Activated CD8-positive, alpha-beta memory T cell treated with anti-CD3 and anti-CD28 coated beads for 4 hours (primary cell): ENCODE data around the gene MAPKBP1.

Source experiments
- DNase-seq, 2 donors: peaks; one replicate each; pipeline ENCODE4 v3.0.0-alpha.2; 2020; ENCODE audit warnings: low read depth in 2 of 2

MAPKBP1 gene

GRCh38 chr15:41806291-41807181 lies 32.3 kb downstream of the MAPKBP1 start:
- DNase-seq: no peak

- DNase-seq: no peak
Measured at GRCh38 chr15:41809121-41809520, 34.8 kb downstream of the MAPKBP1 start.

DNA sequence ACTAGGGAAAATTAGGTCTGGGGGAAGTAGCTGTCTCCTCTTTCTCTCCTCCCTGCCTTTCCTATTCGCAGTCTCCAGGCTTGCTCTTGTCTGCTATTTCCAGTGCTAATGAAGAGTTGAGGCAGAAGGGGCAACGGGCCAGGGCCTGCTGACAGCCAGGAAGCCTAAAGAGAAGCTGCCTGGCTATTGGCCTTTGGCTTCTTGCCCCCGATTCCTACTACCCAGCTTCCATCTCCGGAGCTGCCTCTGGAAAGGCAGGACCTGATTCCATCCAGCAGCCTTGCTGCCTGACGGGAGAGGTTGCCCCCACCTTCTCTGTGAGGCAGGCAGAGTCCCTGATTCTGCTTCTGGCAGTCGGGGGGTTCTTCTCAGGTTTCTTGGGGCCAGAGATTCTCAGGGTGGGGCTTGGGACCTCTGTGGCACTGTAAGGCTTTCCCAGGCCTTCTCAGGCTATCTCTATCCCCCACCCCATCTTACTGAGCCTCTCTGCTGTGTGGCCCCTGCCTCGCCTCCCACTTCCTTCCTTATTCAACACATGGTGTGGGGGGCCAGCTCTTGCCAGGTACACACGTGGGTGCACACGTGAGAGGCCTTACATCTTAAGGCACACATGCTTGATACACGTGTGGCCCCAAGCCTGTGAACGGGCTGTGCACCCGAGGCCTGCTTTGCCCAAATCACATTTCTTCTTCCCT lies 35.4 kb downstream of the MAPKBP1 start:
- no peak for DNase-seq

- no peak for DNase-seq
Measured at GRCh38 chr15:41810651-41811431, 36.6 kb downstream of the MAPKBP1 start.

DNA sequence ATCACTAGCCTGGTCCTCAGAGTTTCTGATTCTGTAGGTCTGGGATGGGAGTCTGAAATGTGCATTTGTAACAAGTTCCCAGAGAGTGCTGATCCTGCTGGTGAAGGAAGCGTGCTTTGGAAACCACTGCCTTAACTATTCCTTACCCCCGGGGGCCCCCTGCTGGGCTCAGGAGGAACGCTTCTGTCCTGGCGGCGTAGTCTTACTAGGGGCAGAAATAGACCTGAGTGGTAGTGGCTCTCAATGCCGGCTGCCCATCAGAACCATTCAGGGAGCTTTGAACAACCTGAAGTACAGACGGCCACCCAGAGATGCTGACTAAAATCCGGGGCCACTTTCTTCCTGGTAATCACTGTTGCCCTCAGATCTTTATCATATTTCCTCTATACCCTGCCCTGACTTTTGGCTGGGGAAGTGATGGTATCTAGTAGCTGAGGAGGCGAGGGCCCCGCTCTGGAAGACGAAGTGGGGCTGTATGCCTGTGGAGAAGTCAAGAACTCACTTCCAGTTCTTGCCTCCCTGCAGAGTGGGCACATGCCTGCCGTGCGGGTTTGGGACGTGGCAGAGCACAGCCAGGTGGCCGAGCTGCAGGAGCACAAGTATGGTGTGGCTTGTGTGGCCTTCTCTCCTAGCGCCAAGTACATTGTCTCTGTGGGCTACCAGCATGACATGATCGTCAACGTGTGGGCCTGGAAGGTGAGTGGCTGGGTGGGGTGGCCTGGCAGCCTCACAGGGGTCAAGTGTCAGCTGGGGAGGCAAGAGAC lies 37.3 kb downstream of the MAPKBP1 start:
- DNase-seq: peak; percentile 42 to 43

DNA sequence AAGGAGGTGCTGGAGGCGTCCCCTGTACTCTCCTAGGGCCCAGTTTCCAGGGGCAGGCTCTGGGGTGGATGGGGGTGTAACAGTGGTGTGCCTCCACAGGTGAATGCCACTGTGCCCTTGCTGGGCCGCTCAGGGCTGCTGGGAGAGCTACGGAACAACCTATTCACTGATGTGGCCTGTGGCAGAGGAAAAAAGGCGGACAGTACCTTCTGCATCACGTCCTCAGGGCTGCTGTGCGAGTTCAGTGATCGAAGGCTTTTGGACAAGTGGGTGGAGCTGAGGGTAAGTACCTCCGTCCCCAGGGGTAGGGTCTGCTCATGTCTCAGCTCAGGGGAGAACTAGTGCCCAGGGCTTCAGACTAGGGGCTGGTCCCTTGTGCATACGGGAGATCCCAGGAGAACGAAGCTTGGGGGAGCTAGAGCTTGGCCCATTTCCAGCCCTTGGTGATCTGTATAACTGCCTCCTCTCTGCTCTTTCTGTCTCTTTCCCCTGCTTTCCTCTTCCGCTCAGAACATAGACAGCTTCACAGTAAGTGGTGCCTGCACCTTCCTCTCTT lies 38.6 kb downstream of the MAPKBP1 start:
- no peak for DNase-seq

GRCh38 chr15:41813426-41813825 lies 39.1 kb downstream of the MAPKBP1 start:
- no peak for DNase-seq

- DNase-seq: no peak
Measured at GRCh38 chr15:41814534-41814933, 40.2 kb downstream of the MAPKBP1 start.

DNA sequence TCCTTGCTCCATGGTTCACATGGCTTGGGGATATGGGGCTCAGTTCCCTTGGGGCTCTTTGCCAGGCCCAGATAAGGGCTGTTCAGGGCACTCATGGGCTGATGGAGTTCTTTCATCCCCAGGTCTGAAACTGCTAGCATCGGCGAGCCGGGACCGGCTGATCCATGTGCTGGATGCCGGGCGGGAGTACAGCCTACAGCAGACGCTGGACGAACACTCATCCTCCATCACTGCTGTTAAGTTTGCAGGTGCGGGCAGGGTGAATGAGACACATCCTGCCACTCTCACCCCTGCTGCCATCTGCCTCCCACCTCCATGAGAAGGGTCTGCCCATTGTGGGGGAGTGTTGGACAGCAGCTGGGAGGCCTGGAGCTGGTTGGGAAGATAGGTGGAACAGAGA lies 42.5 kb downstream of the MAPKBP1 start:
- no peak for DNase-seq

DNA sequence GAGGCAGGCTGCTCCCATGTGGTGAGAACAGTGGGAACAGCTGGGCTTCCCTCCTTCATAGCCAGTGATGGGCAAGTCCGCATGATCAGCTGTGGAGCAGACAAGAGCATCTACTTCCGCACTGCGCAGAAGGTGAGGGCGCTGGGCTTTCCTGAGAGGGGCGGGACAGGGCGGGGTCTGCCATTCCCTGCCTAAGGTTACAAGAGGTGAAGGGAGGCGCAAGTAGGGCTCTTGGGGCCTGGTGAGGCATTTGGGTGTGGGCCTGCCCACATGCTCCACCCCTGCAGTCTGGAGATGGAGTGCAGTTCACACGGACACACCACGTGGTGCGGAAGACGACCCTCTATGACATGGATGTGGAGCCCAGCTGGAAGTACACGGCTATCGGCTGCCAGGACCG lies 43.0 kb downstream of the MAPKBP1 start:
- no peak for DNase-seq

- DNase-seq: no peak
Measured at GRCh38 chr15:41817781-41818180, 43.5 kb downstream of the MAPKBP1 start.

GRCh38 chr15:41819455-41820050 lies 45.3 kb downstream of the MAPKBP1 start:
- DNase-seq: no peak

GRCh38 chr15:41820791-41821423 lies 46.6 kb downstream of the MAPKBP1 start:
- no peak for DNase-seq

DNA sequence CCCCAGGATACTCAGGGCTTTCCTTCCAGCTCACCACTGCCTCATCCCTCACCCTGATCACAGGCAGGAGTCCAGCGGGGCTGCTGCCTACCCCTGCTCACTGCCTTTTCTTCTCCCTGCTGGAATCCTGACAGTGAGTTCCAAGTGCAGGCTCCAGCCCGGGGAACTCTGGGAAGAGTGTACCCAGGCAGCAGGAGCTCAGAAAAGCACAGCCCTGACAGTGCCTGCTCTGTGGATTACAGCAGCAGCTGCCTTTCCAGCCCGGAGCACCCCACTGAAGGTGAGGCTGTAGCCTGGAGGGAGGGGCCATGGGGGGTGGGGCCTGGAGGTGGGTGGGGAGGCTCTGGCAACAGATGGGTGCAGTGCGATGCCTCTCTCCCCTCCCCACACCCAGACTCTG lies 47.5 kb downstream of the MAPKBP1 start:
- no peak for DNase-seq

GRCh38 chr15:41822471-41822870 lies 48.2 kb downstream of the MAPKBP1 start:
- DNase-seq: no peak

DNA sequence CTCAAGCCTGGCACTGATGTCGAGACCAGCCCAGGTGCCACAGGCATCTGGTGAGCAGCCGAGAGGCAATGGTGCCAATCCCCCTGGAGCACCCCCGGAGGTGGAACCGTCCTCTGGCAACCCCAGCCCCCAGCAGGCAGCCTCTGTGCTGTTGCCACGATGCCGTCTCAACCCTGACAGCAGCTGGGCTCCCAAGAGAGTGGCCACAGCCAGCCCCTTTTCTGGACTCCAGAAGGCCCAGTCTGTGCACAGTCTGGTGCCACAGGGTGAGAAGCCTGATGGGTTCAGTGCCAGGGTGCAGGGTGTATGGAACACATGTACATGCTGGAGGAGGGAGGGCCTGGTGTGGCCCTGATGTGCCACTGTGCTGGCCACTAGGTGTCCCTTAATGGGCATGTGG lies 48.7 kb downstream of the MAPKBP1 start:
- DNase-seq: no peak

DNA sequence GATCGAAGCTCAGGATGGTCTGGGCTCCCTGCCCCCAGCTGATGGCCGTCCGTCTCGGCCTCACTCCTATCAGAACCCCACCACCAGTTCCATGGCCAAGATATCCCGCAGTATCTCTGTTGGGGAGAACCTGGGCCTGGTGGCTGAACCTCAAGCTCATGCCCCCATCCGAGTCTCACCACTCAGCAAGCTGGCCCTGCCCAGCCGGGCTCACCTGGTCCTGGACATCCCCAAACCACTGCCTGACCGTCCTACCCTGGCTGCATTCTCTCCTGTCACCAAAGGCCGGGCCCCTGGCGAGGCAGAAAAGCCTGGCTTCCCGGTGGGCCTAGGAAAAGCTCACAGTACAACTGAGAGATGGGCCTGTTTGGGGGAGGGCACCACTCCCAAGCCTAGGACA lies 49.2 kb downstream of the MAPKBP1 start:
- no peak for DNase-seq

DNA sequence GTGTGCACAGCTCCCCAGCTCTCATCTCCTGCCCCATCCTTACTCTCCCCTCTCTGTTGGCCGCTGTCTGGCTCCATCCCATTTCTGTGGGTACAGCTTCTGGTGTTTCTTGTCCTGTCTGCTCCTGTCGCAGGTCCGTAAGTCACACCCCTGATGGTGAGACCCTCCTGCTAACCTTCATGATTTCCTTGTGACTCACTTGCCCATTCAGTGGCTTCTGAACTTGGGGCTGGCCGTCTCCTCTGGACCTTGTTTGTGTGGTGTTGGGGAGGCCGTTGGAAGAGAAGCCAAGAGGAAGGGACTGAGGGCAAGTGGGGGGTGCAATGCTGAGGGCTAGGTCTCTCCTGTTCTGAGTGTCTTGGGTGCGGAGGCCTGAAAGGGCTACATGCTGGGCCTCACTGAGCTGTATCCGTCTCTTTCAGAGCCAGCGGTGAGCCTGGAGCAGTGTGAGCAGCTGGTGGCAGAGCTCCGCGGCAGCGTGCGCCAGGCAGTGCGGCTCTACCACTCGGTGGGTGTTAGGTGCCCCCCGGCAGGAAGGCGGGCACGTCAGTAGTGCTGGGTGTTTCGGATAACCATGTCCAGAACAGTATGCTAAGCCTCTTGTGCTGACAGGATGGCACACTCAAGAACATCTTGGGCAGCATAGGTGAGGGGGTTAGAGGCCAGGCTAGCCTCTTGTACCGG lies 49.9 kb downstream of the MAPKBP1 start:
- no peak for DNase-seq

GRCh38 chr15:41825145-41825544 lies 50.9 kb downstream of the MAPKBP1 start:
- DNase-seq: no peak
